ENCODE measurements around the gene CDH2.
A peak's percentile ranks its signal among the peaks of the same experiment; 100 is the strongest.

CDH2 gene

GRCh38 chr18:28176948-28177827 lies at the start of gene CDH2:
TSS of gene CDH2 (minus strand) at chr18:28177130. CDS start at chr18:28177022, 108 bp downstream.
- TF ChIP-seq, protein P1, sequence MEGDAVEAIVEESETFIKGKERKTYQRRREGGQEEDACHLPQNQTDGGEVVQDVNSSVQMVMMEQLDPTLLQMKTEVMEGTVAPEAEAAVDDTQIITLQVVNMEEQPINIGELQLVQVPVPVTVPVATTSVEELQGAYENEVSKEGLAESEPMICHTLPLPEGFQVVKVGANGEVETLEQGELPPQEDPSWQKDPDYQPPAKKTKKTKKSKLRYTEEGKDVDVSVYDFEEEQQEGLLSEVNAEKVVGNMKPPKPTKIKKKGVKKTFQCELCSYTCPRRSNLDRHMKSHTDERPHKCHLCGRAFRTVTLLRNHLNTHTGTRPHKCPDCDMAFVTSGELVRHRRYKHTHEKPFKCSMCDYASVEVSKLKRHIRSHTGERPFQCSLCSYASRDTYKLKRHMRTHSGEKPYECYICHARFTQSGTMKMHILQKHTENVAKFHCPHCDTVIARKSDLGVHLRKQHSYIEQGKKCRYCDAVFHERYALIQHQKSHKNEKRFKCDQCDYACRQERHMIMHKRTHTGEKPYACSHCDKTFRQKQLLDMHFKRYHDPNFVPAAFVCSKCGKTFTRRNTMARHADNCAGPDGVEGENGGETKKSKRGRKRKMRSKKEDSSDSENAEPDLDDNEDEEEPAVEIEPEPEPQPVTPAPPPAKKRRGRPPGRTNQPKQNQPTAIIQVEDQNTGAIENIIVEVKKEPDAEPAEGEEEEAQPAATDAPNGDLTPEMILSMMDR (conservative IDR thresholded peaks at IDR 0.05; ENCODE audit: control insufficient read depth, insufficient read depth, low read depth, low read length), result no peak
- peak; percentile 83 for DNase-seq (ENCODE audit: low read depth)
- peak within 1 kb of the TSS; percentile 78 for H3K4me3 ChIP-seq (ENCODE audit: control insufficient read depth, low read depth, low read length)

DNA sequence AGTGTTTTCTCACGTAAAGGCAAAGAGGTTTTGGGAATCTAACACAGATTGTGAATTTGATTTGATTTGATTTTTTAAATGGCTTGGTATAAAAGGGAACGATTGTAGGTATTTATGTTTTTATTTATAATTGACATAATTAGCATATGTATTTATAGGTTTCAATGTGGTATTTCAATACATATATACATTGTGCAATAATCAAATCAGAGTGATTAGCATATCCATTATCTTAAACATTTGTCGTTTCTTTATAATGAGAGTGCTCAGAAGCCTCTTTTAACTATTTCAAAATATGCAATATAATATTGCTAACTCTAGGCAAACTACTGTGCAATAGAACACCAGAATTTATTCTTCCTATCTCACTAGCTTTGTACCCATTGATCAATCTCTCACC lies 35.1 kb upstream of the CDH2 start:
- TF ChIP-seq, protein P1 (conservative IDR thresholded peaks at IDR 0.05; ENCODE audit: control insufficient read depth, insufficient read depth, low read depth, low read length), result no peak
- no peak for DNase-seq (ENCODE audit: low read depth)
- H3K4me3 ChIP-seq (ENCODE audit: control insufficient read depth, low read depth, low read length), result no peak overlapping the region

DNA sequence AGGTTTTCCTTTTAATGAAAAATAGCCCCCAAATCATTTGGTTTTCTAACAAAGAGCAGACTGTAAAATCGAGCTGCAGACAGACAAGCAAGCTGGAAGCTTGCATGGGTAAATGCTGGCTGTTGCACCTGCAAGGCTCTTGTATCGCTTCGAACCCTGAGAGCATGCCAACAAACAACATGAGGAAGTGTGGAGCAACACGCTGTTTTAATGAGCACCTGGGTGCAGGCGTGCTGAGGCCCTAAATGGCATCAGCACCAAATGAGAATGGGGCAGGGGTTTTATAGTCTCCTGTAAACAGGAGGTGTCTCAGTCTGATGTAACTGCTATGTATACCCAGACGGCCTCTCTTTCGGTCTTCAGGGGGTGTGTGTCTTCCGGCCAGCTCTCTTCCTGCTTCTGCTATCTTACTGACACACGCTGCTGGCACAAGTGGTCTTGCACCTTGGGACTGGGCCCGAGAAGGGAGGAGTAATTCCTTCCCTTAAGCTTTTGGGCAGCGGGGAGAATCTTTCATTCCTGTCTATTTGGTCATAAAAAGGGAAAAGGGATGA lies 31.9 kb upstream of the CDH2 start:
- H3K4me3 ChIP-seq (ENCODE audit: control insufficient read depth, low read depth, low read length), result no peak overlapping the region
- TF ChIP-seq, protein P1 (conservative IDR thresholded peaks at IDR 0.05; ENCODE audit: control insufficient read depth, insufficient read depth, low read depth, low read length), result no peak
- DNase-seq (ENCODE audit: low read depth), result no peak

- no peak overlapping the region for H3K4me3 ChIP-seq (ENCODE audit: control insufficient read depth, low read depth, low read length)
- no peak for DNase-seq (ENCODE audit: low read depth)
- TF ChIP-seq, protein P1 (conservative IDR thresholded peaks at IDR 0.05; ENCODE audit: control insufficient read depth, insufficient read depth, low read depth, low read length), result no peak
These were observed 31.3 kb upstream of the CDH2 start for GRCh38 chr18:28208268-28208667.

- peak; percentile 78 for DNase-seq (ENCODE audit: low read depth)
- H3K4me3 ChIP-seq (ENCODE audit: control insufficient read depth, low read depth, low read length), result no peak overlapping the region
- TF ChIP-seq, protein P1 (conservative IDR thresholded peaks at IDR 0.05; ENCODE audit: control insufficient read depth, insufficient read depth, low read depth, low read length), result no peak
These were observed 27.2 kb upstream of the CDH2 start for GRCh38 chr18:28204154-28204553.

GRCh38 chr18:28201056-28201455 lies 24.1 kb upstream of the CDH2 start:
- H3K4me3 ChIP-seq (ENCODE audit: control insufficient read depth, low read depth, low read length), result no peak overlapping the region
- no peak for DNase-seq (ENCODE audit: low read depth)
- TF ChIP-seq, protein P1 (conservative IDR thresholded peaks at IDR 0.05; ENCODE audit: control insufficient read depth, insufficient read depth, low read depth, low read length), result no peak
